ENCODE results near the gene HCN2. TPM values are rescaled to one million over a fixed set of nuclear protein-coding genes. Genes with fewer than 3 reads are reported as not detected.

HCN2 gene
- total and polyA plus RNA-seq, 9 of the 15 experiments (the other 6 are each of a cell fraction or from before 2014, with no cell fraction given), result 0.29 to 4.2 (median 0.82) TPM; not detected in 2

DNA sequence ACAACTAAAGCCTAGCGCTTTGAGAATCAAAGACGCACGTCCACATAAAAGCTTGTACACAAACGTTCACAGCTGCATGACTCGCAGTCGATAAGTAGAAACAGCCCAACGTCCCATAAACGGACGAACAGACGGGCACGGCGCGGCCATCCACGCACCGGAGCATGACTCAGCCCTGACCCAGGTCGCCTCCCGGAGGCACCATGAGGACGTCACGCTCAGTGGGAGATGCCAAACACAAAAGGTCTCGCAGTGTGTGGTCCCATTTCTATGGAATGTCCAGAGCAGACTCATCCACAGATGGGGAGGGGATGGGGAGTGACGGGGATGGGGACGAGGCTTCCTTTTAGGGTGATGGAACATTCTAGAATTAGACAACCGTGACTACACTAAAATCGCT, 34.3 kb downstream of the HCN2 start:
- 97% methylated on average over 20 of the region's 24 CpGs for WGBS (ENCODE audit: insufficient coverage, low coverage, missing lambda C conversion rate)
- intact Hi-C loops (cut with micrococcal nuclease) (no loop called here), in situ Hi-C loops (cut with MboI) (no loop called here)
- H3K4me2 ChIP-seq (ENCODE audit: insufficient read depth, low read length), result no peak overlapping the region
- no peaks in the 10 kb centered on the region; the same call in 1 of the 2 replicates for H3K9me3 ChIP-seq (replicated peaks; ENCODE audit: control insufficient read depth, insufficient read depth, low read depth, low read length)
- peaks cover 0 to 19% of the 10 kb centered on the region in 2 experiments; a peak in 1 of 5 replicates for H3K4me1 ChIP-seq (replicated peaks in 1 of 2; ENCODE audit: control insufficient read depth in 2 of 2, insufficient read depth in 2 of 2, low read length in 2 of 2)
- POLR2A ChIA-PET, result no interaction called here
- peaks cover 11% of the 10 kb centered on the region; the same call in 1 of the 3 replicates for H3K79me2 ChIP-seq (ENCODE audit: control insufficient read depth, insufficient read depth, low read length)
- FAIRE-seq (no peak), ATAC-seq (no peak), DNase-seq (ENCODE audit: extremely low read depth in 1 of 4, low spot score in 3 of 4) (no peak)
- no peak overlapping the region for H3K9ac ChIP-seq (ENCODE audit: insufficient read depth in 1 of 2, low read depth in 2 of 2, low read length in 2 of 2)
- no peaks in the 10 kb centered on the region for H4K20me1 ChIP-seq (replicated peaks; ENCODE audit: control insufficient read depth, insufficient read depth, low read length)
- no TSS peak for BruUV-seq (replicated peaks)
- peaks cover 80% of the 10 kb centered on the region; the same call in 2 of the 3 replicates for H3K36me3 ChIP-seq (ENCODE audit: control insufficient read depth, insufficient read depth, low read length)
- H3K27ac ChIP-seq (ENCODE audit: extremely low read depth, low read depth, low read length), result no peak overlapping the region
- CTCF ChIA-PET (ENCODE audit: low intra/inter-chr PET ratio), result no interaction called here
- H2AFZ ChIP-seq (ENCODE audit: low read depth, low read length), result no peak overlapping the region
- H3K4me3 ChIP-seq, result no peak overlapping the region
- H3K9me1 ChIP-seq (ENCODE audit: control insufficient read depth, insufficient read depth, low read length), result no peaks in the 10 kb centered on the region
- H3K27me3 ChIP-seq (ENCODE audit: control insufficient read depth in 2 of 2, insufficient read depth in 2 of 2, low read length in 2 of 2), result no peaks in the 10 kb centered on the region
- no peak for TF ChIP-seq HIVEP1 (CRISPR knock-in tag; IDR thresholded peaks at IDR 0.05)
- no peak for TF ChIP-seq NFE2L1 (tag; IDR thresholded peaks at IDR 0.05; ENCODE audit: borderline replicate concordance, low read depth)
- TF ChIP-seq U2AF2 (optimal IDR thresholded peaks at IDR 0.05; ENCODE audit: low read depth, low read length), result no peak
- TF ChIP-seq, protein P1, sequence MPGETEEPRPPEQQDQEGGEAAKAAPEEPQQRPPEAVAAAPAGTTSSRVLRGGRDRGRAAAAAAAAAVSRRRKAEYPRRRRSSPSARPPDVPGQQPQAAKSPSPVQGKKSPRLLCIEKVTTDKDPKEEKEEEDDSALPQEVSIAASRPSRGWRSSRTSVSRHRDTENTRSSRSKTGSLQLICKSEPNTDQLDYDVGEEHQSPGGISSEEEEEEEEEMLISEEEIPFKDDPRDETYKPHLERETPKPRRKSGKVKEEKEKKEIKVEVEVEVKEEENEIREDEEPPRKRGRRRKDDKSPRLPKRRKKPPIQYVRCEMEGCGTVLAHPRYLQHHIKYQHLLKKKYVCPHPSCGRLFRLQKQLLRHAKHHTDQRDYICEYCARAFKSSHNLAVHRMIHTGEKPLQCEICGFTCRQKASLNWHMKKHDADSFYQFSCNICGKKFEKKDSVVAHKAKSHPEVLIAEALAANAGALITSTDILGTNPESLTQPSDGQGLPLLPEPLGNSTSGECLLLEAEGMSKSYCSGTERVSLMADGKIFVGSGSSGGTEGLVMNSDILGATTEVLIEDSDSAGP (CRISPR knock-in tag; IDR thresholded peaks at IDR 0.05), result no peak
- TF ChIP-seq, protein P2, sequence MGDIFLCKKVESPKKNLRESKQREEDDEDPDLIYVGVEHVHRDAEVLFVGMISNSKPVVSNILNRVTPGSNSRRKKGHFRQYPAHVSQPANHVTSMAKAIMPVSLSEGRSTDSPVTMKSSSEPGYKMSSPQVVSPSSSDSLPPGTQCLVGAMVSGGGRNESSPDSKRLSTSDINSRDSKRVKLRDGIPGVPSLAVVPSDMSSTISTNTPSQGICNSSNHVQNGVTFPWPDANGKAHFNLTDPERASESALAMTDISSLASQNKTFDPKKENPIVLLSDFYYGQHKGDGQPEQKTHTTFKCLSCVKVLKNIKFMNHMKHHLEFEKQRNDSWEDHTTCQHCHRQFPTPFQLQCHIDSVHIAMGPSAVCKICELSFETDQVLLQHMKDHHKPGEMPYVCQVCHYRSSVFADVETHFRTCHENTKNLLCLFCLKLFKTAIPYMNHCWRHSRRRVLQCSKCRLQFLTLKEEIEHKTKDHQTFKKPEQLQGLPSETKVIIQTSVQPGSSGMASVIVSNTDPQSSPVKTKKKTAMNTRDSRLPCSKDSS (IDR thresholded peaks at IDR 0.05; ENCODE audit: low read depth, partially characterized antibody), result no peak
- TF ChIP-seq, protein P3, sequence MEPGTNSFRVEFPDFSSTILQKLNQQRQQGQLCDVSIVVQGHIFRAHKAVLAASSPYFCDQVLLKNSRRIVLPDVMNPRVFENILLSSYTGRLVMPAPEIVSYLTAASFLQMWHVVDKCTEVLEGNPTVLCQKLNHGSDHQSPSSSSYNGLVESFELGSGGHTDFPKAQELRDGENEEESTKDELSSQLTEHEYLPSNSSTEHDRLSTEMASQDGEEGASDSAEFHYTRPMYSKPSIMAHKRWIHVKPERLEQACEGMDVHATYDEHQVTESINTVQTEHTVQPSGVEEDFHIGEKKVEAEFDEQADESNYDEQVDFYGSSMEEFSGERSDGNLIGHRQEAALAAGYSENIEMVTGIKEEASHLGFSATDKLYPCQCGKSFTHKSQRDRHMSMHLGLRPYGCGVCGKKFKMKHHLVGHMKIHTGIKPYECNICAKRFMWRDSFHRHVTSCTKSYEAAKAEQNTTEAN (CRISPR knock-in tag; IDR thresholded peaks at IDR 0.05), result no peak
- no peak for TF ChIP-seq CXXC5 (CRISPR knock-in tag; IDR thresholded peaks at IDR 0.05)
- TF ChIP-seq MYC (IDR thresholded peaks at IDR 0.05; ENCODE audit: low read depth, low read length), result no peak
- no peak for TF ChIP-seq MYC (CRISPR knock-in tag; IDR thresholded peaks at IDR 0.05; ENCODE audit: borderline replicate concordance, low read depth)
- TF ChIP-seq ELF1 (tag; IDR thresholded peaks at IDR 0.05), result no peak
- no peak for TF ChIP-seq NFYB (IDR thresholded peaks at IDR 0.05; ENCODE audit: extremely low read depth, insufficient read length)
- TF ChIP-seq EWSR1 (IDR thresholded peaks at IDR 0.05; ENCODE audit: borderline replicate concordance, low read depth, partially characterized antibody), result no peak
- TF ChIP-seq ETV1 (tag; conservative IDR thresholded peaks at IDR 0.05; ENCODE audit: low read depth), result no peak
- no peak for TF ChIP-seq ZNF76 (CRISPR knock-in tag; IDR thresholded peaks at IDR 0.05; ENCODE audit: borderline replicate concordance)
- no peak for TF ChIP-seq ZNF175 (CRISPR knock-in tag; IDR thresholded peaks at IDR 0.05; ENCODE audit: low read depth)
- TF ChIP-seq OTX1 (CRISPR knock-in tag; IDR thresholded peaks at IDR 0.05), result no peak
- no peak for TF ChIP-seq NR2C2 (CRISPR knock-in tag; IDR thresholded peaks at IDR 0.05)
- TF ChIP-seq NR2C2 (tag; IDR thresholded peaks at IDR 0.05), result no peak
- no peak for TF ChIP-seq FOXA1 (IDR thresholded peaks at IDR 0.05; ENCODE audit: borderline replicate concordance)
- no peak for TF ChIP-seq HDGF (IDR thresholded peaks at IDR 0.05)
- TF ChIP-seq GABPB1 (CRISPR knock-in tag; IDR thresholded peaks at IDR 0.05), result no peak
